H9 (cell line): ENCODE measurements around the gene C2orf81. TPM values are rescaled to one million over a fixed set of nuclear protein-coding genes. Genes with fewer than 3 reads are reported as not detected.
A peak's percentile ranks its signal among the peaks of the same experiment; 100 is the strongest.

ENCODE experiments used
- DNase-seq: peaks from one replicate; pipeline ENCODE4 v3.0.0-alpha.2; 2017
- H2AFZ ChIP-seq: one replicate; pipeline ENCODE4 v1.6.1; 2013; ENCODE audit warnings: mild to moderate bottlenecking, low read length, control low read depth, moderate library complexity
- H2AK5ac ChIP-seq: 2 replicates; pipeline ENCODE4 v1.6.1; 2013; ENCODE audit warnings: low read length, control low read depth, mixed read lengths; ENCODE audit not compliant: insufficient read length
- H2BK120ac ChIP-seq: one replicate; pipeline ENCODE4 v1.6.1; 2013; ENCODE audit warnings: low read depth, mild to moderate bottlenecking, low read length, control low read depth, inconsistent platforms; ENCODE audit not compliant: poor library complexity, severe bottlenecking
- H2BK12ac ChIP-seq: 2 replicates; pipeline ENCODE4 v1.6.1; 2013; ENCODE audit warnings: low read length, control low read depth, mixed read lengths, low read depth; ENCODE audit not compliant: insufficient read length
- H2BK15ac ChIP-seq: 2 replicates; pipeline ENCODE4 v1.6.1; 2013; ENCODE audit warnings: low read depth, low read length, control low read depth
- H2BK20ac ChIP-seq: one replicate; pipeline ENCODE4 v1.6.1; 2013; ENCODE audit warnings: low read depth, mild to moderate bottlenecking, low read length, control low read depth, inconsistent platforms; ENCODE audit not compliant: poor library complexity, severe bottlenecking
- H2BK5ac ChIP-seq: 2 replicates; pipeline ENCODE4 v1.6.1; 2013; ENCODE audit warnings: low read length, control low read depth, mixed read lengths; ENCODE audit not compliant: insufficient read length
- H3K14ac ChIP-seq: 2 replicates; pipeline ENCODE4 v1.6.1; 2013; ENCODE audit warnings: low read length, control low read depth; ENCODE audit not compliant: insufficient read depth
- H3K18ac ChIP-seq: 2 replicates; pipeline ENCODE4 v1.6.1; 2013; ENCODE audit warnings: low read depth, mild to moderate bottlenecking, mixed read lengths, low read length, control low read depth; ENCODE audit not compliant: insufficient read length
- H3K23ac ChIP-seq: 2 replicates; pipeline ENCODE4 v1.6.1; 2013; ENCODE audit warnings: low read length, control low read depth, mixed read lengths, low read depth; ENCODE audit not compliant: insufficient read length
- H3K23me2 ChIP-seq: 2 replicates; pipeline ENCODE4 v1.6.1; 2013; ENCODE audit warnings: low read depth, mild to moderate bottlenecking, mixed read lengths, low read length, control low read depth; ENCODE audit not compliant: insufficient read length, poor library complexity, severe bottlenecking
- H3K27ac ChIP-seq: 2 replicates; pipeline ENCODE4 v1.5.1; 2013; ENCODE audit warnings: low read length, control low read depth, mixed read lengths, low read depth; ENCODE audit not compliant: insufficient read length
- H3K27me3 ChIP-seq: 2 replicates; pipeline ENCODE4 v1.6.1; 2013; ENCODE audit warnings: low read length, control low read depth, inconsistent platforms; ENCODE audit not compliant: insufficient read depth
- H3K4ac ChIP-seq: 2 replicates; pipeline ENCODE4 v1.6.1; 2013; ENCODE audit warnings: low read depth, mild to moderate bottlenecking, control low read depth, inconsistent platforms, low read length, moderate library complexity
- H3K4me1 ChIP-seq: 2 replicates; pipeline ENCODE4 v1.6.1; 2013; ENCODE audit warnings: low read length, control low read depth, inconsistent platforms; ENCODE audit not compliant: insufficient read depth
- H3K4me2 ChIP-seq: 2 replicates; pipeline ENCODE4 v1.6.1; 2013; ENCODE audit warnings: low read length, control low read depth, mixed read lengths; ENCODE audit not compliant: insufficient read length, insufficient read depth
- H3K56ac ChIP-seq: 2 replicates; pipeline ENCODE4 v1.6.1; 2013; ENCODE audit warnings: low read depth, mild to moderate bottlenecking, mixed read lengths, low read length, control low read depth; ENCODE audit not compliant: insufficient read length
- H3K79me1 ChIP-seq: 2 replicates; pipeline ENCODE4 v1.6.1; 2013; ENCODE audit warnings: low read depth, mild to moderate bottlenecking, moderate library complexity, low read length, control low read depth, inconsistent platforms; ENCODE audit not compliant: insufficient read depth, poor library complexity, severe bottlenecking
- H3K79me2 ChIP-seq: 2 replicates; pipeline ENCODE4 v1.6.1; 2013; ENCODE audit warnings: low read length, control low read depth, inconsistent platforms; ENCODE audit not compliant: insufficient read depth
- H3K9ac ChIP-seq: 2 replicates; pipeline ENCODE4 v1.6.1; 2013; ENCODE audit warnings: low read length, control low read depth, mixed read lengths; ENCODE audit not compliant: insufficient read length; ENCODE audit errors: extremely low read depth
- H3K9me3 ChIP-seq: one replicate; pipeline ENCODE4 v1.6.1; 2013; ENCODE audit warnings: low read depth, low read length, inconsistent platforms; ENCODE audit not compliant: control insufficient read depth
- H3T11ph ChIP-seq: one replicate; pipeline ENCODE4 v1.6.1; 2013; ENCODE audit warnings: mild to moderate bottlenecking, low read length, control low read depth, inconsistent platforms
- H4K20me1 ChIP-seq: one replicate; pipeline ENCODE4 v1.6.1; 2013; ENCODE audit not compliant: control insufficient read depth, insufficient read length, insufficient read depth
- H4K5ac ChIP-seq: 2 replicates; pipeline ENCODE4 v1.6.1; 2013; ENCODE audit warnings: low read depth, mild to moderate bottlenecking, mixed read lengths, low read length, control low read depth; ENCODE audit not compliant: insufficient read length
- H4K8ac ChIP-seq: replicated peaks from 2 replicates; pipeline ENCODE4 v1.6.1; 2013; ENCODE audit warnings: low read length, control low read depth, mixed read lengths, low read depth; ENCODE audit not compliant: insufficient read length
- H4K91ac ChIP-seq: 2 replicates; pipeline ENCODE4 v1.6.1; 2013; ENCODE audit warnings: low read depth, mild to moderate bottlenecking, moderate library complexity, mixed read lengths, low read length, control low read depth; ENCODE audit not compliant: insufficient read length
- H3K27ac Mint-ChIP-seq, 3 experiments: 2 replicates in 2 of 3; 3 replicates in 1 of 3; pipeline ENCODE4 v1.8.0; 2020 to 2021; ENCODE audit warnings: mixed read lengths in 3 of 3, mild to moderate bottlenecking in 1 of 3, moderate library complexity in 1 of 3
- H3K27me3 Mint-ChIP-seq: 2 replicates; pipeline ENCODE4 v1.8.0; 2021; ENCODE audit warnings: low read depth, mild to moderate bottlenecking, moderate library complexity, mixed read lengths
- H3K36me3 Mint-ChIP-seq, 3 experiments: 2 replicates in 2 of 3; 3 replicates in 1 of 3; pipeline ENCODE4 v1.8.0; 2020 to 2021; ENCODE audit warnings: low read depth in 3 of 3, mixed read lengths in 3 of 3; ENCODE audit not compliant: insufficient read depth in 1 of 3
- H3K4me1 Mint-ChIP-seq, 2 experiments: 2 replicates each; pipeline ENCODE4 v1.8.0; 2020; ENCODE audit warnings: mixed read lengths in 2 of 2
- H3K4me3 Mint-ChIP-seq, 2 experiments: 2 replicates in 1 of 2; 3 replicates in 1 of 2; pipeline ENCODE4 v1.8.0; 2020 to 2021; ENCODE audit warnings: mild to moderate bottlenecking in 2 of 2, mixed read lengths in 2 of 2, moderate library complexity in 1 of 2
- H3K9me3 Mint-ChIP-seq, 2 experiments: 2 replicates in 1 of 2; 3 replicates in 1 of 2; pipeline ENCODE4 v1.8.0; 2020; ENCODE audit warnings: mild to moderate bottlenecking in 2 of 2, mixed read lengths in 2 of 2, moderate library complexity in 1 of 2
- WGBS: extraction: QIAGEN DNeasy Blood & Tissue Kit; methylation state at CpG from one replicate; pipeline ENCODE4 v1.1.7; 2013; ENCODE audit warnings: missing lambda C conversion rate, low lambda C conversion rate, mixed read lengths; ENCODE audit not compliant: insufficient read length; ENCODE audit errors: extremely low coverage; 5-methylcytosine and 5-hydroxymethylcytosine counted together
- total RNA-seq: library from RNA; stranded (reverse); gene quantifications from 2 replicates; pipeline ENCODE4 v1.2.1, GENCODE V29; 2021
- TF ChIP-seq, protein P1 (sequence below): fragments of 200-600 bp; sonication (generic); conservative IDR thresholded peaks from 3 replicates; pipeline ENCODE4 v1.8.0; 2021; ENCODE audit warnings: antibody characterized with exemption, mild to moderate bottlenecking

The C2orf81 gene
- total RNA-seq, 1 experiment from 2014 or later, result 3.5 TPM

DNA sequence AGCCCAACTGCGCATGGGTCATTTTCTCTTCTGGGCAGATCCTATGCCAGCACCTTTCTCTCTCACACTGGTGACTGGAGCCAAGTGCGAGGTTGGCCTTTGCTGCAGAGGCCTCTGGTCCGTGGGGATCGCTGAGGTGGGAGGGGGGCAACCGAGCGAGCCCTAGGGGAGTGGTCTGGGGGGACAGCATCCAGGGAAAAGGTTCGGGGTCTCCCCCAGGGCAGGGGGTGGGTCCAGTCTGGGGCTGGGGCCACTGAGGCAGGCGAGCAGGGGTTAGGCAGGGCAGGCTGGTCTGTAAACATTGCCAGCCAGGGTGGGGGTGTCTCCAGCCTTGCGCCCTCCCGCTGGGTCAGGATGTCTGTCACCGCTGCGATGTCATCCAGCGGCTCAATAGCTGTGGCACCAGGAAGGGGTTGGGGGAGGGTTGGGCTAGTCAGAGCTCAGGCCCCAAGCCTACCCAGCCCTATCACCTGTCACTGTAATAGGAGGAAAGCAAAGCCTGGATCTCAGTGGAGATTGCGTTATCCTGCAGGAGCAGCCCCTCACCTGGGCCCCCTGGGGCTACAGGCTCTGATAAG lies 4.9 kb upstream of the C2orf81 start:
- no peak overlapping the region for H3K9ac ChIP-seq
- no peak overlapping the region for H2BK12ac ChIP-seq
- Mint-ChIP-seq H3K27me3 (peaks cover 12% of the 10 kb centered on the region), H3K36me3 (peaks cover 35 to 74% (median 70%) of the 10 kb centered on the region in 3 experiments), H3K4me1 (peaks cover 8 to 14% of the 10 kb centered on the region in 2 experiments), H3K9me3 (no peaks in the 10 kb centered on the region; a peak in 2 of 5 replicates), H3K4me3 (no peak overlapping the region), H3K27ac (peak overlapping the region in 2 of 3 experiments; percentile 29 to 65; a peak in 3 of 7 replicates)
- H4K5ac ChIP-seq, result no peak overlapping the region
- H4K20me1 ChIP-seq, result no peaks in the 10 kb centered on the region
- no peak overlapping the region for H3K56ac ChIP-seq
- H4K91ac ChIP-seq, result no peak overlapping the region
- no peaks in the 10 kb centered on the region for H3K4me1 ChIP-seq
- no peak overlapping the region for H3K14ac ChIP-seq
- H4K8ac ChIP-seq, result no peak overlapping the region
- TF ChIP-seq, protein P1, sequence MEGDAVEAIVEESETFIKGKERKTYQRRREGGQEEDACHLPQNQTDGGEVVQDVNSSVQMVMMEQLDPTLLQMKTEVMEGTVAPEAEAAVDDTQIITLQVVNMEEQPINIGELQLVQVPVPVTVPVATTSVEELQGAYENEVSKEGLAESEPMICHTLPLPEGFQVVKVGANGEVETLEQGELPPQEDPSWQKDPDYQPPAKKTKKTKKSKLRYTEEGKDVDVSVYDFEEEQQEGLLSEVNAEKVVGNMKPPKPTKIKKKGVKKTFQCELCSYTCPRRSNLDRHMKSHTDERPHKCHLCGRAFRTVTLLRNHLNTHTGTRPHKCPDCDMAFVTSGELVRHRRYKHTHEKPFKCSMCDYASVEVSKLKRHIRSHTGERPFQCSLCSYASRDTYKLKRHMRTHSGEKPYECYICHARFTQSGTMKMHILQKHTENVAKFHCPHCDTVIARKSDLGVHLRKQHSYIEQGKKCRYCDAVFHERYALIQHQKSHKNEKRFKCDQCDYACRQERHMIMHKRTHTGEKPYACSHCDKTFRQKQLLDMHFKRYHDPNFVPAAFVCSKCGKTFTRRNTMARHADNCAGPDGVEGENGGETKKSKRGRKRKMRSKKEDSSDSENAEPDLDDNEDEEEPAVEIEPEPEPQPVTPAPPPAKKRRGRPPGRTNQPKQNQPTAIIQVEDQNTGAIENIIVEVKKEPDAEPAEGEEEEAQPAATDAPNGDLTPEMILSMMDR, result no peak
- no peak overlapping the region for H2AK5ac ChIP-seq
- DNase-seq, result no peak
- H3K9me3 ChIP-seq, result no peaks in the 10 kb centered on the region
- H3K4me2 ChIP-seq, result no peak overlapping the region
- H2BK15ac ChIP-seq, result no peak overlapping the region
- no peaks in the 10 kb centered on the region for H3K79me2 ChIP-seq
- H2BK20ac ChIP-seq, result no peak overlapping the region
- H2BK120ac ChIP-seq, result no peak overlapping the region
- no peak overlapping the region for H3T11ph ChIP-seq
- no peaks in the 10 kb centered on the region for H3K79me1 ChIP-seq
- peaks cover 7% of the 10 kb centered on the region for H3K23me2 ChIP-seq
- WGBS, result no CpG with 5 or more reads among the region's 14 CpGs
- no peak overlapping the region for H3K23ac ChIP-seq
- no peak overlapping the region for H3K4ac ChIP-seq
- H3K18ac ChIP-seq, result no peak overlapping the region
- no peak overlapping the region for H3K27ac ChIP-seq
- H3K27me3 ChIP-seq, result no peaks in the 10 kb centered on the region
- no peak overlapping the region for H2BK5ac ChIP-seq
- H2AFZ ChIP-seq, result no peak overlapping the region
